ENCODE measurements around the gene NUFIP2.
A peak's percentile ranks its signal among the peaks of the same experiment; 100 is the strongest.
"Not testable (repeated sequence)": the region's sequence is repeated elsewhere in the genome, so short reads cannot be mapped to it uniquely, and the experiment has no call there.

Gene NUFIP2

DNA sequence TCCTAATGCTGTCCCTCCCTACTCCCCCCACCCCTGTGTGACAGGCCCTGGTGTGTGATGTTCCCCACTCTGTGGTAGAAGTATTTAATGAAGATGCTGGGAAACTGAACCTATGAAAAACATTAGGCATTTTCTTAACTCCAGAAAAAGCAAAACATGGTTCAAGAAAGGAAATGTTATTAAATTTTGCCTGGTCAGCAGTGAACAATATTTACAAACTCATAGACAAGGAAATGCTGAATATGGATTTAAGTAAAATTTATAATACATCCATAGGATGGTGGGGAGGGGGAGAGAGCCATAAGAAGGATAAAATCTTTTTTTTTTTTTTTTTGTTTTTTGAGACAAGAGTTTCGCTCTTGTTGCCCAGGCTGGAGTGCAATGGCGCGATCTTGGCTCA, 58.0 kb downstream of the NUFIP2 start:
- no peak for FAIRE-seq

DNA sequence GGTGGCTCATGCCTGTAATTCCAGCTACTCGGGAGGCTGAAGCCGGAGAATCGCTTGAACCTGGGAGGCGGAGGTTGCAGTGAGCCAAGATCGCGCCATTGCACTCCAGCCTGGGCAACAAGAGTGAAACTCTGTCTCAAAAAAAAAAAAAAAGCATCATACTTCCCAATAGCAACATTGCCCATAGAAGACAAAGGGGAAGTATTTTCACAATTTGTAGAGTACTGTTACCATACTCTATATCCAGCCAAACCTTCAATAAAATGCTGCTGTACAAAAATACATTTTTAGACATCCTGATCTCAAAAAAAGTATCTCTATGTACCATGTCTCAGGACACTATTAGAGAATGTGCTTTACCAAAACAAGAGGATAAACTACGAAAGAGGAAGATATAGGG, 59.0 kb downstream of the NUFIP2 start:
- not testable (repeated sequence) for FAIRE-seq

DNA sequence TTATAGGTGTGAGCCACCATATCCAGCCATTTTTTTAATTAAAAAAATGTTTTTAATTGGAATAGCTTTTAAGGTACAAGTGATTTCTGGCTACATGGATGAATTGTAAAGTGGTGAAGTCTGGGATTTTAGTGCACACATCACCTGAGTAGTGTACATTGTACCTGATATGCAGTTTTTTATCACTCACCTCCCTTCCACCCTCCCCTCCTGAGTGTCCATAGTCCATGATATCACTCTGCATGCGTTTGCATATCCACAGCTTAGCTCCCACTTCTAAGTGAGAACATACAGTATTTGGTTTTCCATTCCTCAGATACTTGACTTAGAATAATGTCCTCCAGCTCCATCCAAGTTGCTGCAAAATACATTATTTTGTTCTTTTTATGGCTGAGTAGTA, 60.6 kb downstream of the NUFIP2 start:
- FAIRE-seq, result no peak

DNA sequence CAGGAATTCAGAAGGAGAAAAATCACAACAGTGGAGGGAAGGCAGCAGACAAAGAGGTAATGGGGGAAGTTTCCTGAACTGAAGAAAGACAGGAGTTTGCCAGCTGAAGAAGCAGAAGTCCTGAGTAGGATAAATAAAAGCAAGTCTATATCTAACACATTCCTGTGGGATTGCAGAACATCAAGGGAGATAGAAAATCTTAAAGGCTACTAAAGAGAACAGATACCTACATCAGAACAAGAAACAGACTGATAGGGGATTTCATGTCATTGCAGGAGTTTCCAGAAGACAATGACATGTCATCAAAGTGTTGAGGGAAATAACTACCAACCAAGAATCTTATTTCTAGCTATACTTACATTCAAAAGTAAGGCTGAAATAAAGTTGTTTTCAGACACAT, 68.6 kb downstream of the NUFIP2 start:
- FAIRE-seq, result no peak

DNA sequence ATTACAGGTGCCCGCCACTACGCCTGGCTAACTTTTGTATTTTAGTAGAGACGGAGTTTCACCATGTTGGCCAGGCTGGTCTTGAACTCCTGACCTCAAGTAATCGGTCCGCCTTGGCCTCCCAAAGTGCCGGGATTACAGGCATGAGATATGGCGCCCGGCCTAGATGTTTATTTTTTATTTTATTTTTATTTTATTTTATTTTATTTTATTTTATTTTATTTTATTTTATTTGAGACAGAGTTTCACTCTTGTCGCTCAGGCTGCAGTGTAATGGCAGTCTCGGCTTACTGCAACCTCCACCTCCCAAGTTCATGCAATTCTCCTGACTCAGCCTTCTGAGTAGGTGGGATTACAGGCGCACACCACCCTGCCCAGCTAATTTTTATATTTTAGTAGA, 72.6 kb downstream of the NUFIP2 start:
- not testable (repeated sequence) for FAIRE-seq

DNA sequence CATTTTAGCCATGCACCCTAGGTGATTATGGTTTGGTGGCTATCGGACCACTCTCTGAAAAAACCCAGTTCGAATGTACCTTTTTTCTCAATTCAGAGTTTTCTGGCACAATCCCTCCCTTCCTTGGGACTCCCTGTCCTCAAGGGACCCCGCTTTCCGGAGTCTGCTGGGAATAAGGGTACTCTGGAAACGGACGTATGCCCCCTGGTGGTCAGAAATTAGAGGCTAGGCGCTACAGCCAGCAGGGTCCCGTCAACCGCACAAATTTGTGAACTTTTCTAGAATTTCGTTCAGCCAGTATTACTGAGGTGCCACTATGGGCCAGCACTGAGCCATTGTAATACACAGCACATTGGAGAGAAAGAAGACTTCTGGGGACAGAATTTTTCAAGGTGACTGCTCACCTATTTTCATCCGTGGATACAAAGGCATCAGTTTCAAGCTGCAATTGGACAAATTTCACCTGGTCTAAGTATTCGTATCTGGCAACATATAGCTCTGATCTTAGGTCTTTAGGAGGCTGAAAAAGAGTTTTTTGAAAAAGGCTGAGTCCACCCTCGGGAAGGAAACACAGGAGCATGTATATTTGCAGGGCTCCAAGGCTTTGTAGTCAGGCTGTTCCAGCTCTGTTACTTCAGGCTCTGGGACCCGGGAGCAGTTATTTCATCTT, 74.4 kb downstream of the NUFIP2 start:
- peak; percentile 95 for FAIRE-seq

DNA sequence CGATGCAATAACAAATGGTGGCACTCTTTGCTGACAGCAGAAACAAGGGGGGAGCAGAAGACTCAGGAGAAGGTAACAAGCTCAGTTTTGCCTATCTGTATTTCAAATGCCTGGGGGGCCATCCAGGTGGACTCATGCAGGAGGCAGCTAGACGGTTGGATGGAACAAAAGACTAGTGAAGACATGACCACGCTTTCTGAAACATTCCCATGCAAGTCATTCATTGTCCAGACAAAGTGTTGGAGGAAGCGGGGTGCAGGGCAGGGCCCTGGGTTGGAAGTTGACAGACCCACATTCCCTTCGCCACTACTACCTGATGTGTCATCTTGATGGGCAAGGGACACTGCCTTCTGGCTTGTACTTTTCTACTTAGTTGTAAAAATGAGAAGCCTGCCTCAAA, 77.1 kb downstream of the NUFIP2 start:
- FAIRE-seq, result no peak

DNA sequence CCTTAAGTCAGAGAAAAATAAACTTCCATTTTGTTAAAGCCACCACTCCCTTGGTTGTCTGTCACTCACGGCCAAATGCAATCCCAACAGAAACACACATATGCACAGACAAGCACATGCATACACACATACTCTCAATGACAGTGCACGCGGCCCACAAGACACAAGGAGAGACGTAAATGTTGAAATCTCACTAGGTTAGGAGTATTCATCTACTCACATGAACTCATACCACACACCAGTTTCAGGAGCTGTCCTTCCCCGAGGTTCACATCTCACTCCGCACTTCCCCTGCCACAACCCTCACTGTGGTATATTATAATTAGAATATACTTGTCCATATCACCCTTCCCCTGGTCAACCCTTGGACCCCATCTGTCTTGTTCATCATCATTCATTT, 77.8 kb downstream of the NUFIP2 start:
- no peak for FAIRE-seq

DNA sequence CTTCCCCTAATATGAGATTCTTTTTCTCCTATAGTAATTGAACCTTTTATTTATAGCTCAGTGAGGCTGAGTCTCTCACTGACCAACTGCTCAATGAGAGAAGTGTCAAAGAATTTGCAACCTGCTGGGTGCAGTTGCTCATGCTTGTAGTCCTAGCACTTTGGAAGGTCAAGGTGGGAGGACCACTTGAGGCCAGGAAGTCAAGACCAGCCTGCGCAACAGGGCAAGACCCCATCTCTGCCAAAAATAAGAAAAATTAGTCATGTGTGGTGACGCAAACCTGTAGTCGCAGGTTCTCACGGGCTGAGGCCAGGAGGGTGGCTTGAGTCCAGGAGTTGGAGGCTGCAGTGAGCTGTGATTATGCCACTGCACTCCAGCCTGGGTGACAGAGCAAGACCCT, 78.2 kb downstream of the NUFIP2 start:
- FAIRE-seq, result no peak

DNA sequence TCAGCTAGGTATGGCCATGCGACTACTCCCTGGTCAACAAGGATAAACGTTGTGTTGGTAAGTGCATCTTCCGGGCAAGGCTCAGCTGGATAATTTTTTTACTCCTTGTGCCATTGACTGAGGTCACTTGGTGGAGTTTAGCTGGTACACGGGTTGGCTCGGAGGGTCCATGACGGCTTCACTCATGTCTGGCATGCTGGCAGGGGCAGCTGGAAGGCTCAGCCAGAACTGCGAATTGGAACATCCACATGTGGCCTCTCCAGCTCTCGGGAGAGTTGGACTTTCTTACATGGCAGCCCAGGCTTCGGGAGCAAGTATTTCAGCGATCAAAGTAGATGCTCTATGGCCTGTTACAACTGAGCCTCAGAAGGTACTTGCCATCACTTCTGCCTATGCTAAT, 78.8 kb downstream of the NUFIP2 start:
- FAIRE-seq, result no peak

DNA sequence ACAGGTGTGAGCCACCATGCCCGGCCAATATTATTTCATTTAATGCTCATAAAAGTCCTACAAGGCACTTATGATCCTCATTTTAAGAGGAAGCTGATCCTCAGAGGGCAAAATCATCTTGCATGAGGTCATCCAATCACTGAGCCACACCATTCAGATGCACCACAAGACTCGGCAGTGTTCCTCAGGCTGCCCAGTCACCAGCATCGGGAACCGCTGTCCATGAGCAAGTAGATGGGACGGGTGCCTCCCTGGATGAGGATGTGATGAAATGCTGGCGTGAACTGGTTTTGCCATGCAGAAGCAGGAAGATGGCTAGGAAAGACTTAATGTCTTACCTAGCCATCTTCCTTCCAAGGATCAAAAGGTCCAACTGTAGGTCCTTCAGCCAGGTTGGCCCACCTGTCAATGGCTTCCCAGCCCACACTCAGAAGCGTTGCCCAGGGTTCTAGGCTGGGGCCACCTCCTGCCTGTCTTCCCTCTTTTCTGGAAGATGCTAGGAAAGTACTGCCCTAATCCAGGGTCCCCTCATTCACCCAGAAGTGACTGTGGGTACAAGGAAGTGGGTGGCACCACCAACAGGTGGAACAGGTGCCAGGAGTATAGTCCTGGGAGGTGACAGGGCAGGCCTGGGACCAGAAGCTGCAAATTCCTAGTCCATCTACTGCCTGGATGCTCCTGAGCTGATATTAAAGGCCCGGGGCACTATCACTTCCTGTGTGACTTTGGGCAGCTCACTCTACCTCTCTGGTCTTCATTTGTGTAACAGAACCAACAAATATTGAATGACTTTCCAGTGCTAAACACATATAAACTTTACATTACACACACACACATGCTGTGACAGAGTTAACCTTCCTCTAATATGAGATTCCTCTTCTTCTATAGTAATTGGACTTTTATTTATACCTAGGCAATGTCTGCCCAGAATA, 79.5 kb downstream of the NUFIP2 start:
- no peak for FAIRE-seq

DNA sequence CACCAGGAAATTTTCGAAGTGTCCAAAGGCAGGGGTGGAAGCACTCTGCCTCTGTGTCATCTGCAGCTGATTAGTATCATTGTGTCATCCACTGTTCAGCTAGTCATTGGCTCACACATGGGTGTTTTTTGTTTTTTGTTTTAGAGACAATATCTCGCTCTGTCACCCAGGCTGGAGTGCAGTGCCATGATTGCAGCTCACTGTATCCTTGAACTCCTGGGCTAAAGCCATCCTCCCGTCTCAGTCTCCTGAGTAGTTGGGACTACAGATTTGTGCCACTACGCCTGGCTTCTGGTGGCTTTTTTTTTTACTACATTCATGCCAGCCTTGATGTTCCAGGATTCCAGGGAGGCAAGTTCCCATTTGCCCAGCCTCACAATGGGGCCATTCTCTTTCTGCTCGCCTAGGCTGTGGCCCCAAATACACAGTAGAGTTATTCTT, 81.2 kb downstream of the NUFIP2 start:
- FAIRE-seq, result no peak

DNA sequence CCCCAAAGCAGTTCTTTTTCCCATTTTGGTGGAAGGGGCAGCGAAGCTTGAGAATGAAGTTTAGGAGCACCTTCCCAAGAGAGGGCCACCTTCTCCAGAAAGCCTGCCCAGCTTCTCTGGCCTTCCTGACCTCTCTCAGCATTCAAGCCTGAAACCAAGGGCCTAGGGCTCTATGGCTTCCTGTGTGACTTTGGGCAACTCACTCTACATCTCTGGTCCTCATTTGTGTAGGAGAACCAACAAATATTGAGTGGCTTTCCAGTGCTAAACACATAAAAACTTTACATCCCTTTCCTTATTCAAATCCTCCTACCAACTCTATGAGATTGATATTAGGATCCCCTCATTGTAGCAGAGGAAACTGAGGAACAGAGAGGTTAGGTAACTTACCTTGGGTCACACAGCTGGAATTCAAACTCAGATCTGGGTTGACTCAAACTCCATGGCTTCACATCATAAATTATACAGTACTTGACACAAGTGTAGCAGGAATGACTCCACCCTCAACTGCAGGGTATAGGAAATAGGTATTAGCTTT, 81.8 kb downstream of the NUFIP2 start:
- FAIRE-seq, result no peak

DNA sequence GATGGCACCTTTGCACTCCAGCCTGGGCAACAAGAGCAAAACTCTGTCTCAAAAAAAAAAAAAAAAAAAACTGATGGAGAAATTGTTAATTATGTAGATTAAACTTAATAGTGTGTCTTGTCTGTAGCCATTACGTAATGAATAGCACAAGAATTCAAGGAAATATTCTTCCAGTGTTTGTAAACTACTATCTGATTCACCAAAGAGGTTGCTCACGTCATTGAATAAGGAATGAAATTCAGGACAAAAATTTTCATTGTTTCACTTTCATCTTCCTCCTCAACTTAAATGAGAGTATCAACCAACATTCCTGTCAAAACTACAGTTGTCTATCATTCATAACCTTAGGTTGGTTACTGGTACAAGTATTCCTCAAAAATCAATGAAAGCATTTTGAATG, 83.1 kb downstream of the NUFIP2 start:
- FAIRE-seq, result no peak

DNA sequence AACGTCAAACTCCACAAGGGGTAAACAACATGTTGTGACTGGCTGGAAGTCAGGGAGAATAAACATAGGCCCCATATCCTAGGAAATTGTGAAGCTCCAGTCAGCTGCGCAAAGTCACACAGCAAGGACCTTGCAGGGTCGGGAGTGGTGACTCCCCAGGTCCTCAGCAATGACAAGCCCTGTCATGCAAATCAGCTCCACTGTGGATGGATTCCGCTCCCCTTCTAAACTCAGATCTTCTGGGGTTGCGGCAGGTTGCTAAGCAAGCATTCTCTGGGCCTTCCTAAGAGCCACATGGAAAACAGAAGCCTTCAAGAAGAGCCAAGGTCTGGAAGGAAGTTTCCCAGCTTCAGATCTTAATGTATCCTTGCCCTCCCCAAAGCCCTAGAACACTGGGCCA, 84.9 kb downstream of the NUFIP2 start:
- no peak for FAIRE-seq

DNA sequence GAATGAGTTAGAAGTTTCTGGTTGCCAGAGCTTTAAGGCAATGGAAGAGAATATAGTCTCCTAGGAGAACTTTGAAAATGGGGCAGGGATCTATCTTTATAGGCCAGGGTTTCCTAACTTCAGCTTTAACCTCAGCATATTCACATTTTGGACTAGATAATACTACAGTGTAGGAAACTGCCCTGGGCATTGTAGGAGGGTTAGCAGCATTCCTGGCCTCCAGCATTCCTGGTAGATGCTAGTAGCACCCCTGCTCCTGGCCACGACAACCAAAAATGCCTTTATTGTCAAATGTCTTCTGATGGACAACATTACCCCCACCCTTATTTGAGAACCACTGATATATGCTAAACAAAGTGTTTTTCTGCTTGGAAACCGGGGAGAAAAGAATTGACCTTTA, 86.0 kb downstream of the NUFIP2 start:
- no peak for FAIRE-seq

All from G401.6 (cell line).